Fibroblast of skin of back (primary cell): ENCODE measurements around the gene ASB5. TPM values are rescaled to one million over a fixed set of nuclear protein-coding genes. Genes with fewer than 3 reads are reported as not detected.
"Not testable (repeated sequence)": the region's sequence is repeated elsewhere in the genome, so short reads cannot be mapped to it uniquely, and the experiment has no call there.

Experiments used
- DNase-seq: peaks from one replicate; pipeline ENCODE4 v3.0.0-alpha.2; 2013
- polyA plus RNA-seq, 2 experiments: library from polyadenylated mRNA; unstranded; fragments of 120-200 nt; gene quantifications; one replicate each; pipeline ENCODE4 v1.2.1, GENCODE V29; 2013; ENCODE audit not compliant: insufficient read length in 2 of 2

The ASB5 gene
- polyA plus RNA-seq (2013, experiment 1 of 2; ENCODE audit: insufficient read length): 0.78 TPM
- polyA plus RNA-seq (2013, experiment 2 of 2; ENCODE audit: insufficient read length): 2.6 TPM

GRCh38 chr4:176268963-176269362 is at the start of gene ASB5:
TSS of gene ASB5 (minus strand) at chr4:176269222. CDS start at chr4:176269108, 114 bp downstream.
- no peak for DNase-seq

- DNase-seq: no peak
These were observed 44.7 kb upstream of the ASB5 start for GRCh38 chr4:176313596-176314336.

- DNase-seq: peak; percentile 79
These were observed 40.8 kb upstream of the ASB5 start for GRCh38 chr4:176309772-176310171.

- DNase-seq: no peak
These were observed 40.0 kb upstream of the ASB5 start for GRCh38 chr4:176309046-176309445.

GRCh38 chr4:176308441-176308840 is 39.4 kb upstream of the ASB5 start:
- DNase-seq: no peak

- no peak for DNase-seq
These were observed 38.6 kb upstream of the ASB5 start for GRCh38 chr4:176307666-176307930.

- no peak for DNase-seq
These were observed 38.0 kb upstream of the ASB5 start for GRCh38 chr4:176306837-176307665.

- DNase-seq: no peak
These were observed 34.9 kb upstream of the ASB5 start for GRCh38 chr4:176303938-176304337.

- DNase-seq: peak; percentile 90
These were observed 33.6 kb upstream of the ASB5 start for GRCh38 chr4:176302283-176303275.

- no peak for DNase-seq
These were observed 31.5 kb upstream of the ASB5 start for GRCh38 chr4:176300565-176300964.

GRCh38 chr4:176300036-176300435 is 31.0 kb upstream of the ASB5 start:
- no peak for DNase-seq

GRCh38 chr4:176298664-176299063 is 29.6 kb upstream of the ASB5 start:
- no peak for DNase-seq

- DNase-seq: not testable (repeated sequence)
These were observed 26.9 kb upstream of the ASB5 start for GRCh38 chr4:176295907-176296306.

- DNase-seq: no peak
These were observed 24.6 kb upstream of the ASB5 start for GRCh38 chr4:176293660-176294059.

- no peak for DNase-seq
These were observed 23.9 kb upstream of the ASB5 start for GRCh38 chr4:176292920-176293319.

GRCh38 chr4:176291748-176292147 is 22.7 kb upstream of the ASB5 start:
- no peak for DNase-seq

GRCh38 chr4:176290520-176290919 is 21.5 kb upstream of the ASB5 start:
- no peak for DNase-seq

GRCh38 chr4:176289561-176289960 is 20.5 kb upstream of the ASB5 start:
- DNase-seq: no peak

GRCh38 chr4:176288020-176288419 is 19.0 kb upstream of the ASB5 start:
- DNase-seq: no peak

GRCh38 chr4:176287546-176287945 is 18.5 kb upstream of the ASB5 start:
- no peak for DNase-seq

- DNase-seq: no peak
These were observed 17.7 kb upstream of the ASB5 start for GRCh38 chr4:176286728-176287127.

GRCh38 chr4:176279560-176279959 is 10.5 kb upstream of the ASB5 start:
- DNase-seq: not testable (repeated sequence)
